GM12875 (cell line): Measurements from ENCODE around the gene QSOX1.

Experiments
- H3K4me3 ChIP-seq: one replicate; pipeline ENCODE4 v1.5.1; 2011; ENCODE audit warnings: low read depth, low read length, control low read depth
- TF ChIP-seq, protein P1 (sequence below): IDR thresholded peaks from 2 replicates; pipeline ENCODE4 v1.5.1; 2011; ENCODE audit warnings: low read depth, mild to moderate bottlenecking, control low read depth, inconsistent platforms, low read length, moderate library complexity, borderline replicate concordance; ENCODE audit not compliant: insufficient read depth

The QSOX1 gene

GRCh38 chr1:180224902-180225301, 70.2 kb downstream of the QSOX1 start:
- no peak overlapping the region for H3K4me3 ChIP-seq
- TF ChIP-seq, protein P1, sequence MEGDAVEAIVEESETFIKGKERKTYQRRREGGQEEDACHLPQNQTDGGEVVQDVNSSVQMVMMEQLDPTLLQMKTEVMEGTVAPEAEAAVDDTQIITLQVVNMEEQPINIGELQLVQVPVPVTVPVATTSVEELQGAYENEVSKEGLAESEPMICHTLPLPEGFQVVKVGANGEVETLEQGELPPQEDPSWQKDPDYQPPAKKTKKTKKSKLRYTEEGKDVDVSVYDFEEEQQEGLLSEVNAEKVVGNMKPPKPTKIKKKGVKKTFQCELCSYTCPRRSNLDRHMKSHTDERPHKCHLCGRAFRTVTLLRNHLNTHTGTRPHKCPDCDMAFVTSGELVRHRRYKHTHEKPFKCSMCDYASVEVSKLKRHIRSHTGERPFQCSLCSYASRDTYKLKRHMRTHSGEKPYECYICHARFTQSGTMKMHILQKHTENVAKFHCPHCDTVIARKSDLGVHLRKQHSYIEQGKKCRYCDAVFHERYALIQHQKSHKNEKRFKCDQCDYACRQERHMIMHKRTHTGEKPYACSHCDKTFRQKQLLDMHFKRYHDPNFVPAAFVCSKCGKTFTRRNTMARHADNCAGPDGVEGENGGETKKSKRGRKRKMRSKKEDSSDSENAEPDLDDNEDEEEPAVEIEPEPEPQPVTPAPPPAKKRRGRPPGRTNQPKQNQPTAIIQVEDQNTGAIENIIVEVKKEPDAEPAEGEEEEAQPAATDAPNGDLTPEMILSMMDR, result no peak

GRCh38 chr1:180225403-180225802, 70.7 kb downstream of the QSOX1 start:
- no peak overlapping the region for H3K4me3 ChIP-seq
- TF ChIP-seq, protein P1, result no peak

- TF ChIP-seq, protein P1, result no peak
- H3K4me3 ChIP-seq, result no peak overlapping the region
Measured at GRCh38 chr1:180227861-180228647, 73.4 kb downstream of the QSOX1 start.

DNA sequence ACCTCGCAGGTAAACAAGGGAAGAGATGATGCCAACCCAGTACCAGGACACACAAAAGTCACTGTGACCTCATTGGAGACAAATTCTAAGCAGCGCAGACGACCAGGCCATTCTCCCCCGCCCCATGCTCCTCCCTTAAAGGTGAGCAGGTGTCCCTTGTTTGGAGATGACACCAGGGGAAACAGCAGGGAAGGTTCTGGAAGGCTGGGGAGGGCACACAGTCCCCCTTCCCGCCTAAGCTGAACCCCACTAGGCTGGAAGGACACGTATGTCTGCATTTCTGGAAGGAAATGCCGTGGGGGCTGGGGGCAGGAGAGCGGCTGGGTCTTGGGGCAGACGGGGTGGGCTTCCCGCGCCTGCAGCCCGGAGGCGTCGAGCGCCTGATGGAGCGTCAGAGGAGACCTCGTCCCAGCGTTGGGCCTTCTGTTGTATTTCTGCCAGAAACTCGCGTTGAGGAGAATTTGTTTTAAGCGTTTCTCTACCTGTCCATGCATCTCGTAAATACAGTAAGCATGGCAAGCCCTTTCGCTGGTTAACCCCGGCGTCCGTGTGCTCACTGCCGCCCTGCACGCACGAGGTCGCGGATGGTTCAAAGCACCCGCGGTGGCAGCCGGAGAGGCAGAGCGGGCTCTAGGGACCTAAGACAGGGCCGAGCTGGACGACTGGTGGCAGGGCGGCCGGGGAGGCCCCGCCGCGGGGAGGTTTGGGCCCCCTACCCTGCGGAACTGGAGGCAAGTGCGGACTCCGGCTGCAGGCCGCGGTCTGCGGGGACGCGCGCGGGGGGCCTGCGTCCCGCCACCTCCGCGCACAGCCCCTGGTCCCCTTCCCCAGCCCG, 74.2 kb downstream of the QSOX1 start:
- TF ChIP-seq, protein P1, result no peak
- peak overlapping the region; percentile 53 for H3K4me3 ChIP-seq

GRCh38 chr1:180229483-180230415, 75.1 kb downstream of the QSOX1 start, which contains the start of gene LHX4:
Gene LHX4, plus strand, starts transcription at chr1:180230264. Its CDS starts 266 bp downstream, at chr1:180230530.
- TF ChIP-seq, protein P1, result no peak
- H3K4me3 ChIP-seq, result peak within 1 kb of the TSS; percentile 53

DNA sequence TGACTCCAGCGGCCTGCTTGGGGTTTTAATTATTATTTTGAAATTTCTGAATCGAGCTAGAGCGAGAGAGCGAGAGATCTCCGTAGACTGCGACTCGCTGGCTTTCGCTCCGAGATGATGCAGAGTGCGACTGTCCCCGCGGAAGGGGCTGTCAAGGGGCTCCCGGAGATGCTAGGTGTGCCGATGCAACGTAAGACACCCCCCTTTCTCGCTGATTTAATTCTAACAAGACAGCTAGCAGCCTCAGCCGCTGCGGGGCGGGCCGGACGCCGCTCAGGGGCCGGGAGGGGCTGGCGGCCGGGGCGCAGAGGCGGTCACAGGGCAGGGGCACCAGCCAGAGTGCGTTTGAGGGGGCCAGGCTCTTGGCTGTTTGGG, 75.7 kb downstream of the QSOX1 start:
- TF ChIP-seq, protein P1, result no peak
- peak overlapping the region; percentile 53 for H3K4me3 ChIP-seq
